Inferior parietal cortex (tissue), 1 donor: ENCODE results near the gene DUSP11.
"Not testable (repeated sequence)": the region's sequence is repeated elsewhere in the genome, so short reads cannot be mapped to it uniquely, and the experiment has no call there.

Source experiments
- DNase-seq: peaks from one replicate; pipeline ENCODE4 v3.0.0-alpha.2; 2016; ENCODE audit errors: extremely low spot score

DUSP11 gene

DNA sequence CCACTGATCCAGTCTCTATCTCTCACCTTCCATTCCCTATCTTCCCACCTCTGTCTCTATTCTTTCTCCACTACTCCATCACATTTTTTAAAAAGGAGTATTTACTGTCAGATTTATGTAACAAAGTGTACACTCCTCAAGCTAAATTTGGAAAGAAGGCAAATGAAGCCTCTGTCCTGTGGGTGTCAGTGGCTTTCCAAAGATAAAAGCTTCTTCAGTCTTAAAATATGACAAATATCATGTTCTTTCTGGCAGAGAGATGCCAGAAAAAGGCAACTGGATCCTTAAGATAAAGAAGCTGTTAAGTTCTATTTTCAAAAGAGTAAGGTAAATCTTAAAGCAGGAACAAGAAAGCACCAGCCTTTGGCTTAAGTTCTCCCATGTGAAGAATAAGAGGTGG lies 7.1 kb downstream of the DUSP11 start:
- peak; percentile 47 for DNase-seq

GRCh38 chr2:73770725-73771124 lies 9.2 kb downstream of the DUSP11 start:
- no peak for DNase-seq

DNA sequence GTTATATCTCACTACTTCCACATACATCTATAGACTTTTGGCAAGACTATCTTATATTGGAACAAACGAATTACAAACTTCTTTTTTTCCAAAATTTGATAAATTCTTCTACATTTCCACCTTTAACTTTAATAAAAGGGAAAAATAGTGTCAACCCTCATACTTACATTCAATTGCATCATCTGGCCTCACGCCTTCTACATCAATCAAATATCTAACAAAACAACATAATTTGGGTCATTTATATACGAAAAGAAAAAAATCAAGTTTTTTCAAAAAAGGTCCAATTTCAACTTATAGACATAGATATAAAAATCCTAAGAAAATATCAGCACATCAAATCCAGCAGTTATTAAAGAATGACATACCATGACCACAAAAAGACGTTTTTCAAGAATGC lies 12.9 kb downstream of the DUSP11 start:
- DNase-seq: no peak

- DNase-seq: no peak
These were observed 13.6 kb downstream of the DUSP11 start for GRCh38 chr2:73766349-73766748.

GRCh38 chr2:73764945-73765344 lies 15.0 kb downstream of the DUSP11 start:
- DNase-seq: no peak

GRCh38 chr2:73762571-73762970 lies 17.3 kb downstream of the DUSP11 start:
- no peak for DNase-seq

- no peak for DNase-seq
These were observed 20.0 kb downstream of the DUSP11 start for GRCh38 chr2:73759904-73760303.

GRCh38 chr2:73759285-73759764 lies 20.6 kb downstream of the DUSP11 start:
- DNase-seq: no peak

- DNase-seq: not testable (repeated sequence)
These were observed 25.6 kb downstream of the DUSP11 start for GRCh38 chr2:73754332-73754731.

GRCh38 chr2:73749314-73749713 lies 30.6 kb downstream of the DUSP11 start:
- DNase-seq: no peak

GRCh38 chr2:73746877-73747208 lies 33.1 kb downstream of the DUSP11 start:
- DNase-seq: no peak

- no peak for DNase-seq
These were observed 33.7 kb downstream of the DUSP11 start for GRCh38 chr2:73746015-73746876.

GRCh38 chr2:73740767-73741166 lies 39.1 kb downstream of the DUSP11 start:
- DNase-seq: no peak

- DNase-seq: no peak
These were observed 40.8 kb downstream of the DUSP11 start for GRCh38 chr2:73739101-73739500.

GRCh38 chr2:73736855-73737779 lies 42.8 kb downstream of the DUSP11 start, which contains the start of gene TPRKB:
Gene TPRKB, minus strand, starts transcription at chr2:73737345. Its CDS starts 2,776 bp downstream, at chr2:73734569.
- DNase-seq: peak; percentile 98

GRCh38 chr2:73736378-73736777 lies 43.5 kb downstream of the DUSP11 start:
- no peak for DNase-seq

- peak; percentile 34 for DNase-seq
These were observed 49.1 kb downstream of the DUSP11 start for GRCh38 chr2:73730810-73731209.

DNA sequence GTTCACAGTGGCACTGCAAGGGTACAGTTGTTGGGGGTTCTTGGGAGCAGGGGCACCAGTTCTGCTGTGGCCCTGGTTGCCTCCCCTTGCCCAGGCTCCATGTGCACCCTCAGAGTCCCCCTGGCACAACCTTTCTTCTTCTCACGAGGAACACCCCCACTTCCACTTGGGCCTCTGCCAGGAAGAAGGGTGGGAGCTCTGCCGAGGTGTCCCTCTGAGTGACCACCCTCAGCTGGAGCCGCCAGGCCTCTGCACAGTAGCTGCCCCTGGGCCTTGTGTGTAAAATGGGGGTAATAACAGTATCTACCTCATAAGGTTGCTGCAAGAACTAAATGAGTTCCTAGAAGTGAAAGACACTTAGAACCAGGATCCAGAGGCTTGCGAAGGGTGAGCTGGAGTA lies 51.2 kb downstream of the DUSP11 start:
- DNase-seq: no peak

- no peak for DNase-seq
These were observed 51.9 kb downstream of the DUSP11 start for GRCh38 chr2:73728043-73728442.

DNA sequence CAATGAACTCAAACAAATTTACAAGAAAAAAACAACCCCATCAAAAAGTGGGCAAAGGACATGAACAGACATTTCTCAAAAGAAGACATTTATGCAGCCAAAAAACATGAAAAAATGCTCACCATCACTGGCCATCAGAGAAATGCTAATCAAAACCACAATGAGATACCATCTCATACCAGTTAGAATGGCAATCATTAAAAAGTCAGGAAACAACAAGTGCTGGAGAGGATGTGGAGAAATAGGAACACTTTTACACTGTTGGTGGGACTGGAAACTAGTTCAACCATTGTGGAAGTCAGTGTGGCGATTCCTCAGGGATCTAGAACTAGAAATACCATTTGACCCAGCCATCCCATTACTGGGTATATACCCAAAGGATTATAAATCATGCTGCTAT lies 53.2 kb downstream of the DUSP11 start:
- not testable (repeated sequence) for DNase-seq

GRCh38 chr2:73718851-73719621 lies 60.9 kb downstream of the DUSP11 start:
- DNase-seq: no peak

DNA sequence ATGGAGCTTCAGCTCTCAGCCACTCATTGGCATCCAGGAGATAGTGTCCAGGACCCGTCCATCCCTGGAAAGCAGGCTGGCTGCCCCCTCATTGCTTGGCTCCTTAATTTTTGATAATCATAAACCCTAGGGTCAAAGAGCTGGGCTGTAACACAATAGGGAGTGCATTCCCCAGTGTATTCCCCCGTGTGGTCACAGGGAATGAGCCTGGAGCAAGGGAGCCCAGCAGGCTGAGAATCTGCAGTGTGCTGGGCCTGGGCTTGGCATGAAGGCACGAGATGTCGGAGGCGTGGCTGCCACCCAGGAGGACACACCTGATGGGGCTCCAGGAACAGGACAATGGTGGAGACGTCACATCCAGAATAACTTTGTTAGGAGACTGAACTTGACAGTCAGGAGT lies 61.5 kb downstream of the DUSP11 start:
- DNase-seq: no peak
